Medulla oblongata (tissue), 1 donor: ENCODE measurements around the gene RUSC2.

Experiments used
- DNase-seq: peaks from one replicate; pipeline ENCODE4 v3.0.0-alpha.2; 2015; ENCODE audit errors: extremely low spot score

The RUSC2 gene, protein sequence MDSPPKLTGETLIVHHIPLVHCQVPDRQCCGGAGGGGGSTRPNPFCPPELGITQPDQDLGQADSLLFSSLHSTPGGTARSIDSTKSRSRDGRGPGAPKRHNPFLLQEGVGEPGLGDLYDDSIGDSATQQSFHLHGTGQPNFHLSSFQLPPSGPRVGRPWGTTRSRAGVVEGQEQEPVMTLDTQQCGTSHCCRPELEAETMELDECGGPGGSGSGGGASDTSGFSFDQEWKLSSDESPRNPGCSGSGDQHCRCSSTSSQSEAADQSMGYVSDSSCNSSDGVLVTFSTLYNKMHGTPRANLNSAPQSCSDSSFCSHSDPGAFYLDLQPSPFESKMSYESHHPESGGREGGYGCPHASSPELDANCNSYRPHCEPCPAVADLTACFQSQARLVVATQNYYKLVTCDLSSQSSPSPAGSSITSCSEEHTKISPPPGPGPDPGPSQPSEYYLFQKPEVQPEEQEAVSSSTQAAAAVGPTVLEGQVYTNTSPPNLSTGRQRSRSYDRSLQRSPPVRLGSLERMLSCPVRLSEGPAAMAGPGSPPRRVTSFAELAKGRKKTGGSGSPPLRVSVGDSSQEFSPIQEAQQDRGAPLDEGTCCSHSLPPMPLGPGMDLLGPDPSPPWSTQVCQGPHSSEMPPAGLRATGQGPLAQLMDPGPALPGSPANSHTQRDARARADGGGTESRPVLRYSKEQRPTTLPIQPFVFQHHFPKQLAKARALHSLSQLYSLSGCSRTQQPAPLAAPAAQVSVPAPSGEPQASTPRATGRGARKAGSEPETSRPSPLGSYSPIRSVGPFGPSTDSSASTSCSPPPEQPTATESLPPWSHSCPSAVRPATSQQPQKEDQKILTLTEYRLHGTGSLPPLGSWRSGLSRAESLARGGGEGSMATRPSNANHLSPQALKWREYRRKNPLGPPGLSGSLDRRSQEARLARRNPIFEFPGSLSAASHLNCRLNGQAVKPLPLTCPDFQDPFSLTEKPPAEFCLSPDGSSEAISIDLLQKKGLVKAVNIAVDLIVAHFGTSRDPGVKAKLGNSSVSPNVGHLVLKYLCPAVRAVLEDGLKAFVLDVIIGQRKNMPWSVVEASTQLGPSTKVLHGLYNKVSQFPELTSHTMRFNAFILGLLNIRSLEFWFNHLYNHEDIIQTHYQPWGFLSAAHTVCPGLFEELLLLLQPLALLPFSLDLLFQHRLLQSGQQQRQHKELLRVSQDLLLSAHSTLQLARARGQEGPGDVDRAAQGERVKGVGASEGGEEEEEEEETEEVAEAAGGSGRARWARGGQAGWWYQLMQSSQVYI (N-terminal part only)

DNA sequence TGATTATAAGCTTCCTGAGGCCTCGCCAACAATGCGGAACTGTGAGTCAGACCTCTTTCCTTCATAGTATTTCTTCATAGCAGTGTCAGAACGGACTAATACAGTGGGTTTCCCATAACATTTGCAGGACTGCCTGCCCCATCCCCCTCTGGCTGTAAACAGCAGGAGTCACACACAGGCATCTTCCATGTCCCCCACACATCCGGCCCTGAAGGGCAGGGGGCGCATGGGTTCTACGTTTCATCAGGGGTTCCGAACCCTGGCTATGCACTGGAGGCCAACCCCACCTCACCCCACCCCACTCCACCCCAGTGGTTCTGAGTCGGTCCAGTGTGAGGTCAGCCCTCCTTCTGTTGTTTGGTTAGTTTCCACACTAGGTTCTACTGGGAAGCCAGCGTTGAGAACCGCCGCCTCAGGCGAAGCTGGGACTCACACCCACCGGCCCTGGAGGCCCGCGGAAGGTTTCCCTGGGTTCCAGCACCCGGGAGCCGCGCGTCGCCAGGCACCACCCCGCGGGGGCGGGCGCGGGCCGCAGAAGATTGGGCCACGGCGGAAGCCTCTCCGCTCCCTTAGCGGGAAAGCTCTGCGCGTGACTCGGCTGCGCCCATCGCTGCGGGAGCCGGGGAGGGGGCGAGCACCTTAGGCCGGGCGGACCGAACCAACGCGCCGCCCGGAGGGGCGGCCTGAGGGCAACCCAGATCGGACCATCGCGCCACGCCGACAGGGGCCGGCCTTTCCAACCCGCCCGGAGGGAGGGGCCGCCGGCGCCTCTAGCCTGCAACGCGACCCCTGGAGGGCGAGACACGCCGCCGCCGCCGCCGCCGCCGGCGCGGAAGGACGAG lies at the start of gene RUSC2:
Gene RUSC2 (plus strand): TSS at position 799 of the 842 bp plus-strand sequence. CDS start 56,411 bp downstream, outside the sequence.
- DNase-seq = peak; percentile 90

DNA sequence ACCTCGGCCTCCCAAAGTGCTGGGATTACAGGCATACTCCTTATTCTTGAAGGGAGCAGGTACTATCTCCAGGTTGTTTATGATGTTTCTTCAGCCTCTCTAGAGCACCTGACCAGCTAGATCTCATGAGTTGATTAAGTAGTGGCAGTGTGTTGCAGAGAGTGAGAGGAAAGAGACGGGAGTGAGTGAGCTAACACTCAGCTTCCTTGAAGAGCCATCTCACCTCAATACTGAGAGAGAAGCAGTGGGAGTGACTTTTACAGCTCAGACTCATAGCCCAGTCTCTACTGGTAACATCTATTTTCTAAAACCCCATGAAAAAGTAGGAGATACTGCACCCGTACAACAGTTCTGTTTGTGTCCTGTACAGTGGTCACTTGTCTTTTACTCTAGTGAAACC lies 43.9 kb upstream of the RUSC2 start:
- DNase-seq = no peak

DNA sequence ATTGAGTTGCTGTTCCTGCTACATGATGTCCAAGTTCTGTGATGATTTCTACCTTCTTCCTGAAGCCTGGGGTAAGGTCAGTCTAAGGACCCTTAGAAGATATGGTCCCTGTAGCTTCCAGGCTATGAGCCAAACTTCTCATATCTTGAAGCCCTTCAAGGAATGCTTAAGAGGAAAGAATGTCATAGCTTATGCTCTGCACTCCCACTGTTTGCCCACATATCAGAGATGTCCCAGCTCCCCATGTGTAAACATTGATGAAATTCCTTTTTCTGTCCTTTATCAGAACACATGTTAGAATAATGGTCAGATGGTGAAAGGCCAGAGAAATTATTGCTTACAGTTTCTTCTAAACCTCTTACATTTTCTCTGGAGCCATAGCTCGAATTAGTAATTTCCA lies 41.4 kb upstream of the RUSC2 start:
- no peak for DNase-seq

DNA sequence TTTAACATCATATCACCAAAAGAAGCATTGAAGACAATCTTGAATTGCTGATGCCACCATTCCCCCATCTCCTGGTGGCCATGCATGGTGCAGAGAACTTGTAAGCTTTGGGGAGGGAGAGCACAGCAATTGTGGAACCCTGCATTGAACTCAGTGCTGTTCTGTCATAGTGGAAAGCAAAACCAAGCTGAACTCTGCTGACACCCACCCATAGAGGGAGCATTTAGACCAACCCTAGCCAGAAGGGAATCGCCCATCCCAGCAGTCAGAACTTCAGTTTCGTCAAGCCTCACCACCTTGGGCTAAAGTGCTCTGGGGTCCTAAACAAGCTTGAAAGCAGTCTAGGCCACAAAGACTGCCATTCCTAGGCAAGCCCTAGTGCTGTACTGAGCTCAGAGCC lies 37.4 kb upstream of the RUSC2 start:
- no peak for DNase-seq

DNA sequence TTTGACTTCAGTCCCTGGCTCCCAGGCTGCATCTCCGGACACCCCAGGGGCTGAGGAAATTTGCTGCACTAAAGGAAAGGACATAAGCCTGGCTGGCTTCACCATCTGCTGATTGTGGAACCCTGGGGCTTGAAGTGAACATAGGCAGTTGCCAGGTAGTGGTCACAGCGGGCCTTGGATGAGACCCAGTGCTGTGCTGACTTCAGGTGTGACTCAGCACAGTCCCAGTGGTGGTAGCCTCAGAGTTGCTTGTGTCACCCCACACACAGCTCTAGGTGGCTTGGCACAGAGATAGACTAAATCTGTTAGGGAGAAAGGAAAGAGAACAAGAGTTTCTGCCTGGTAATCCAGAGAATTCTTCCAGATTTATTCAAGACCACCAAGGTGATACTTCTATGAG lies 36.1 kb upstream of the RUSC2 start:
- no peak for DNase-seq

DNA sequence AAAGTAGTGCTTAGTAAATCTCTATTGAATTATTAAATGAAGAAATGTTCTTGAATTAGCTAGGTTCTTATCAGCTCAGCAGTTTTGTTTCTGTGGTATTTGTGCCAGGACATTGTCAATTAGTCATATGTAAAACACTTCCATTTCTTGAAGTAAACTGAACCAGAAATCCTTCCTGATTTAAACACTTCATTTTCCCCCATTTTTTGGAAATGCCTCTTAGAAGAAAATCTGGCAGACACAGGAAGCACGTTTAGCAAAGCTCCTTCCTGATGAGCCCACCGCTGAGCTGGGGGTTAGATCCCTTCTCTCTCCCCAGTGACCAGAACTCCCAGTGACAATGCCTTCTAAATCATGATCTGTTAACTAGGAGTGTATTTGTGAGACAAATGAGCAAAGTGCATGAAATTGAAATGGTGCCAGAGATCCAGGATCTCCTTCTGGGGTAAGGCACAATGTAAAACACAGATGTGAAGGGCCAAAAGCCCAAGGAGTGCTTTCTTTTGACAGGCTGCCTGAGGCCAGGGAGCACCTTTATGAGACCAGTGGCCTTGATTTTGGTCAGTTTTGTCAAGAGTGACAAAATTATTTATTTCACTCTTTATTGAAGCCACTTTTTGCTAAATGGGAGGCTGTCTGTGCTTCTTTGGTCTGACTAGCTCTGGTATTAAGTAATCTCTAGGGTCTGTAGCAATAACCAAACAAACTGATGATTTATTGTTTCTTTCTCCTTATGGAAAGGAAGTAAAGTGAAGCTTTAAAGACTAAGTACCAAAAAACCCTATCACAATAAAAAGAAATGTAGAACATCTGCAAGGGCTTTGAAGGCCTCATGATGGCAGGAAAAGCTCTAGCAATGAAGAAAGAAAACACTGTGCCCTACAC lies 25.5 kb upstream of the RUSC2 start:
- no peak for DNase-seq

GRCh38 chr9:35470340-35470739 lies 19.6 kb upstream of the RUSC2 start:
- no peak for DNase-seq

- DNase-seq = no peak
Observed at GRCh38 chr9:35470894-35471293, 19.0 kb upstream of the RUSC2 start.

DNA sequence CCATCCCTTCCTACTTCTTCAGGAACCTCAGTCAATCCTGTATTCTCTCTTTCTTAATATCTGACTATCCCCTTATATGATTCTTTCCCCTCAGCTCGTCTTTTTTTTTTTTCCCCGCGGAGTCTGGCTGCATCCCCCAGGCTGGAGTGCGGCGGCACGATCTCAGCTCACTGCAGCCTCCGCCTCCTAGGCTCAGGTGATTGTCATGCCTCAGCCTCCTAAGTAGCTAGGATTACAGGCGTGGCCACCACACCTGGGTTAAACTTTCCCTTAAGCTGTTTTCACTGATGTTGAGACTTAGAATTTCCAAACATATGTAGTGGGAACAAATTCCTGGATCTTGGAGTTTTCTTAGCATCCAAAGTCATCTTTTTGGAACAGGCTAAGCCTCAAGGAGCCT lies 13.3 kb upstream of the RUSC2 start:
- no peak for DNase-seq

GRCh38 chr9:35477211-35477855 lies 12.6 kb upstream of the RUSC2 start:
- peak; percentile 91 for DNase-seq

DNA sequence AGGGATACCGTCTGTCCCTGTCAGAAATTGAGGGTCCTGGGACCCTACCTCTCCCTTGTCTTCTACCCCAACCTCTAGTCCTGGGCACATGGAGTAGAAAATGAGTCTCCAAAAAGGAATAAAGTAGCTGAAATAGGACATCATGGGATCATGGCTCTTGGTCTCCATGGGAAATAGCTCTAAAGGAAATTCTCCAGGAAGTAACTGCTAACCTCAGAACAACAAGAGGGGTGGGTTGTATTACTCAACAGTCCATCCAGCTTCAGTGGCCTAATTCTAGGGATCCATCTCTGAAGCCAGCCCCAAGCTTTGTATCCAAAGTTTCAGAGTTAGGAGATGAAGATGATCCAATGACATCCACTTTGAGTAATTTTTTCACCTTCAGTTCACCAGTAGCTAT lies 11.0 kb upstream of the RUSC2 start:
- DNase-seq = no peak

DNA sequence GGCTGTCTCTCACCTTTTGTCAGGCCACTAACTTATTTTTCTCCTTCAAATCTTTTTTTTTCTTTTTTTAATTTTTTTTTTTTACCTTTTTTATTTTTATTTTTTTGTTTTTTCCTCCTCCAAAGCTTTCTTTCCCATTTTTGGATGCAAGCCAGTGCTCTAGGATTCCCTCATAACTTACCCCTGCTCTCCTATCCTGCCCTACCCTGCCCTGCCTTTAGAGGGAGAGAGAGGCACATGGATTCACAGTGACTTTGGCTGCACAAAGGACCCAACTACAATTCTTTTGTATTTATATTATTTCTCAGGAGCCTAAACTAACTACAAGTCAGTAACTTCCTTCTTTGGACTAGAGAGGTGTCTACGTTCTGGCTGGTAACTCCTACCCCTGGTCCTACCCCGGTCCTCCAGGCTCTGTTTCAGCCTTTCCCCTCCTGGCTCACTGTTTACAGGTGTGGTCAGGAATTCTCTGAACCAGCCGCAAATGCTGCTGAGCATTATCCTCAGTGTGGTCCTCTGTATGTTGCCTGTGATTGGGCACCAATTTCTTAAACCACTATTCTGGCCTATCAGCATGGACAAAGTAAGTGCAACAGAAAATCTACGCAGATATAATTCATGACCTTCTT lies 8.4 kb upstream of the RUSC2 start:
- DNase-seq = peak; percentile 57

- DNase-seq = no peak
Observed at GRCh38 chr9:35482071-35482470, 7.8 kb upstream of the RUSC2 start.

GRCh38 chr9:35484406-35484805 lies 5.5 kb upstream of the RUSC2 start:
- DNase-seq = no peak

DNA sequence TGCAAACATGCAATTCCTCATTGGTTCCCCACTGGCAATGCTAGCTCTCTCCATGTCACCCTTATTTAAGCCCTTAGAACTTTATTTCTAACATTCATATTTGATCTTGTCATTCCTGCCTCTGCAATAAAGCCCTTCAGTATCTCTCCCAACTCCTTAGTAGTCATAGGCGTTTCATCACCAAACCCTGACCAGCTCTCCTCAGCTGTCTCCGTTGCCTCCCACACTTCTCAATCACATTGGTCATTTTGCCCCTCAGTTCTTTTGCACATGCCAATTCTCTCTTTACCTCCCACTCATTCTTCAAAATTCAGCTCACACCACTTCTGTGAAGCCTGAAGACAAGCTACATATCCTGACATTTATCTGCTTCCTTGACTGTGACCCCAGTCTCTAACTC lies 2.8 kb upstream of the RUSC2 start:
- no peak for DNase-seq

- DNase-seq = no peak
Observed at GRCh38 chr9:35488021-35488420, 1.9 kb upstream of the RUSC2 start.

GRCh38 chr9:35488566-35489312 lies 1.2 kb upstream of the RUSC2 start:
- no peak for DNase-seq

- DNase-seq = peak; percentile 39
Observed at GRCh38 chr9:35490155-35490909, 421 bp downstream of the RUSC2 start.
